ENCODE measurements around the gene CHRNA10.
"Not testable (repeated sequence)": the region's sequence is repeated elsewhere in the genome, so short reads cannot be mapped to it uniquely, and the experiment has no call there.

Gene CHRNA10

DNA sequence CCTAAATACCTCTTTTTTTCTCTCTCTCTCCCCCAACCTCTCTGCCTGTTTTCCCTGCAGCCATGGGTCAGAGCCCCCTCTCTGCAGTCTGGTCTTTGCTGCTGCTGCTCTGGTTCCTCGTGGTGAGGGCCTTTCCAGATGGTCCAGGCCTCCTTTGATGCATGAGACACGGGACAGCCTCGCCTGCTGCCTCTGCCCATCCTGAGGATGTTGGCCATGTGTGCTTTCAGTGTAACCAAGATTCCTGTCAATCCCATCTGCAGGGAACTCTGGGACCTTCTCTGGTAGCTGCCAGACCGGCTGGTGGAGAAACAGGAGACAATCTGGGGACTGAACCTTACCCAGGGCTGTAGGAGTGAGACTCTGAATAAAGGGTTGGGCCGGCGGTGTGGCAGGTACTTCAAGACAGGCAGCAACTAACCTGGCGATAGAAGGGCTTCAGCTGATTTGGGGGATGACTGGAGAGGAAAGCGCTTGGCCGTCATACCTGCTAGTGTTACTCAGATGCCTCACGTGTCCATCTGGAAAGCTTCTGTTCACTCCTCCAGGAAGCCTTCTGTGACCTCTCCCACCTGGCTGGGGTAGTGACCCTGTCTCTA lies 7.1 kb downstream of the CHRNA10 start:
- DNase-seq (ENCODE audit: low spot score): no peak

DNA sequence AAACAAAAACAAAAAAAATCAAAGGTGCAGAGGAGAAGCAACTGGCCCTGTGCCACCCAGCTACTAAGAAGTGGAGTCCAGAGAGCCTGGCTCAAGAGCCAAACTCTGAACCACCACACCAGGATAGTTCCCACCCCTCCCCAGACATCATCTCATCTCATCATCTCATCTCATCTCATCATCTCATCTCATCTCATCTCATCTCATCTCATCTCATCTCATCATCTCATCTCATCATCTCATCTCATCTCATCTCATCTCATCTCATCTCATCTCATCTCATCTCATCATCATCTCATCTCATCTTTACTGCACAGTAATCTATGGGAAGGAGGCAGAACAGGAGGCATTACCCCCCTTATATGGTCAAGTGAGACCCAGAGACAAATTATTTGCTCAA lies 8.3 kb downstream of the CHRNA10 start:
- no peak for DNase-seq (ENCODE audit: low spot score)

DNA sequence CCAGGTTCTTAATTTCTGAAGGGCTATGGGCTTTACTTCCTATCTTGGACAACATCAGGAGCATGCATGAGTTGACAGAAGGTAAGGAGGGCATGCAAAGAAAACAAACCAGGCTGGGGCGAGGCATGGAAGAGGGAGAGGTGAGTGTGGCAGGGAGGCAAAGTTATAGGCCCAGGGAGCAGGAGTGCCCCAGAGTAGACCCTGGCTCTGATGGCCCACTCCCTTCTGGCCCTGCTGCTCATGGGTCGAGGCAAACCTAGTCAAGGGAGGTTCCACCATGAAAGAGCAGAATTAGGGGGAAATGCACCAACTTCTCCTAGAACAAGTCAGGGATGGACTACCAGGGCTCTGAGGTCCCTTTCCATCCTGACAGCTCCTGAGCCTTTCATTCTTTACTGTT lies 10.2 kb downstream of the CHRNA10 start:
- DNase-seq (ENCODE audit: low spot score): no peak

DNA sequence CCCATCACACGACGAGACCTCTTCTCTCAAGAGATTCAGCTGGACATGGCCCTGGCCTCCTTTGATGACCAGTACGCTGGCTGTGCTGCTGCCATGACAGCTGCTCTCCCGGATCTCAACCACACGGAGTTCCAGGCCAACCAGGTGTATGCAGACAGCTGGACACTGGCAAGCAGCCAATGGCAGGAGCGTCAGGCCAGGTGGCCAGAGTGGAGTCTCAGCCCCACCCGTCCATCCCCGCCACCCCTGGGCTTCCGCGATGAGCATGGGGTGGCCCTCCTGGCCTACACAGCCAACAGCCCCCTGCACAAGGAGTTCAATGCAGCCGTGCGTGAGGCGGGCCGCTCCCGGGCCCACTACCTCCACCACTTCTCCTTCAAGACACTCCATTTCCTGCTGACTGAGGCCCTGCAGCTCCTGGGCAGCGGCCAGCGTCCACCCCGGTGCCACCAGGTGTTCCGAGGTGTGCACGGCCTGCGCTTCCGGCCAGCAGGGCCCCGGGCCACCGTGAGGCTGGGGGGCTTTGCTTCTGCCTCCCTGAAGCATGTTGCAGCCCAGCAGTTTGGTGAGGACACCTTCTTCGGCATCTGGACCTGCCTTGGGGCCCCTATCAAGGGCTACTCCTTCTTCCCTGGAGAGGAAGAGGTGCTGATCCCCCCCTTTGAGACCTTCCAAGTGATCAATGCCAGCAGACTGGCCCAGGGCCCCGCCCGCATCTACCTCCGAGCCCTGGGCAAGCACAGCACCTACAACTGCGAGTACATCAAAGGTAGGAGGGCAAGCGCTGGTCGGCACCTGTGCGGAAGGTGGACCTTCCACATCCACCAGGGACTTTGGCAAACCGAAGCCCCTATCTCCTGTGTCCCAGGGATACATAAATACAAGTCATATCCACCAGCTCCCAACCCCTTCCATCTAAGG lies 11.3 kb downstream of the CHRNA10 start:
- no peak for DNase-seq (ENCODE audit: low spot score)

DNA sequence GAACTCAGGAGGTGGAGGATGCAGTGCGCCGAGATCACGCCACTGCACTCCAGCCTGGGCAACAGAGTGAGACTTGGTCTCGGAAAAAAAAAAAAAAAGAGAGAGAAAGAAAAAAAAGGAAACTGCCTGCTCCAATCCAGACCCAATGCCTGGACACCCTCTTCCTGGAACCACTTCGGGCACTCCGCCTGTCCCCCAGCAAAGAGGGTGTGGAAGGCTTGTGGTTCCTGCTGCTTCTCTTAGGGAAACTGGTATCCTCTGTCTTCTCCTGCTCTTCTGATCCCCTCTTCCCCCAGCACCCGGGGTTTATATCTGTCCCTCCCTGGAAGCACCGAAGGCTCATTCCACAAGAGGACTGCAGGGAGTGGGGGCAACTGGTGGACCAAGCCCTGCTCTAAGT lies 12.9 kb downstream of the CHRNA10 start:
- no peak for DNase-seq (ENCODE audit: low spot score)

DNA sequence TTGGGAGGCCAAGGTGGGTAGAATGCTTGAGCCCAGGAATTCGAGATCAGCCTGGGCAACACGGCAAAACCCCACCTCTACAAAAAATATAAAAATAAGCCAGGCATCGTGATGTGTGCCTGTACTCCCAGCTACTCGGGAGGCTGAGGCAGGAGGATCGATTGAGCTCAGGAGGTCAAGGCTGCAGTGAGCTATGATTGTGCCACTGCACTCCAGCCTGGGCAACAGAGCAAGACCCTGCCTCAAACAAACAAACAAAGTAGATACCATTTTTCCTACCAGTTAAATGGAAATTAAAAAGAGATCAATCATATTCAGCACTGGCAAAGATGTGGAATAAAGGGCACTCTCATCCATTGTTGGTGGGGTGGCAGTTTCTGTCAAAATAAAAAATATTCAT lies 13.9 kb downstream of the CHRNA10 start:
- DNase-seq (ENCODE audit: low spot score): not testable (repeated sequence)

DNA sequence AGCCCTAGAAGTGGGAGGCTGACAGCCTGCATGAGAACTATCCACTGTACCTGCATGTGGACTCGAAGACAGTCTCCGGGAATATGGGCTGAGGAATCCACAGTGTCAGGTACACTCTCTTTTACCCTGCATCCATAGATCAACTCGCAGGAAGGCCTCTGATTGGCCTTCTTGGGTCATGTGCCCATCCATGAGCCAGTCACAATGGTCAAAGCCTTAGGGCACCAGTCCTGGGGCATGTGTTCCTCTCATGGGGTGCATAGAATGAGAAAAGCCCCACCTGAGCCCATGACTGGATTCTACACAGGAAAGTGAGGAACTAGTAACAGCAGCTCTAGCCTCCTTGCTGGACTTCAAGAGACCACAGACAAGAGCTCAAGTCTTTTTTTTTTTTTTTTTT lies 15.6 kb downstream of the CHRNA10 start:
- no peak for DNase-seq (ENCODE audit: low spot score)

DNA sequence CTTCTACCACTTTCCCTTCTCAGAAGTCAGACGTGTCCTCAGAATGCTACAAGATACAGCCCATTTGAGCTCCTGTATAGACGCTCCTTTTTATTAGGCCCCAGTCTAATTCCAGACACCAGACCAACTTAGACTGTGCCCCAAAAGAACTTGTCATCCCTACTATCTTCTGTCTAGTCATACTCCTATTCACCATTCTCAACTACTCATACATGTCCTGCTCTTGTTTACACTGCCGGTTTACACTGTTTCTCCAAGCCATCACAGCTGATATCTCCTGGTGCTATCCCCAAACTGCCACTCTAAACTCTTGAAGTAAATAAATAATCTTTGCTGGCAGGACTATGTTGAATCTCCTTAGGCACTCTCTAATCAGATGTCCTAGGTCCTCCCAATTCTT lies 18.7 kb downstream of the CHRNA10 start:
- not testable (repeated sequence) for DNase-seq (ENCODE audit: low spot score)

DNA sequence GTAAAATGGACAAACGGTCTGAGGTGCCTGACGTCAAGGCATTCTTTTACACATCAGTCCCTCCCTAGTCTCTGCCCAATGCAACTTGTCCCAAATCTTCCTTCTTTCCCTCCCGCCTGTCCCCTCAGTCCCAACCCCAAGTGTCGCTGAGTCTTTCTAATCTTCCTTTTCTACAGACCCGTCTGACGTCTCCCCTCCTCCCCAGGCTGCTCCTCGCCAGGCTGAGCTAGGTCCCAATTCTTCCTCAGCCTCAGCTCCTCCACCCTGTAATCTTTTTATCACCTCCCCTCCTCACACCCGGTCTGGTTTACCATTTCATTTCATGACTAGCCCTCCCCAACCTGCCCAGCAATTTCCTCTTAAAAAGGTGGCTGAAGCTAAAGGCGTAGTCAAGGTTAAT lies 21.8 kb downstream of the CHRNA10 start:
- not testable (repeated sequence) for DNase-seq (ENCODE audit: low spot score)

DNA sequence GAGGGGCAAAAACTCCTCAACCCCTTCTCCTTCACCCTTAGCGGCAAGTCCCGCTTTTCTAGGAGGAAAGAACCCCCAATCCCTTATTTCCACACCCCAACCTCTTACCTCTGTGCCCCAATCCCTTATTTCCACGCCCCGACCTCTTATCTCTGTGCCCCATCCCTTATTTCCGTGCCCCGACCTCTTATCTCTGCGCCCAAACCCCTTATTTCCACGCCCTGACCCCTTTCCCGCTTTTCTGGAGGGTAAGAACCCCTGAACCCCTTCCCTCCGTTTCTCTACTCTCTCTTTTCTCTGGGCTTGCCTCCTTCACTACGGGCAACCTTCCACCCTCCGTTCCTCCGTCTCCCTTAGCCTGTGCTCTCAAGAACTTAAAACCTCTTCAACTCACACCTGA lies 22.3 kb downstream of the CHRNA10 start:
- DNase-seq (ENCODE audit: low spot score): not testable (repeated sequence)

DNA sequence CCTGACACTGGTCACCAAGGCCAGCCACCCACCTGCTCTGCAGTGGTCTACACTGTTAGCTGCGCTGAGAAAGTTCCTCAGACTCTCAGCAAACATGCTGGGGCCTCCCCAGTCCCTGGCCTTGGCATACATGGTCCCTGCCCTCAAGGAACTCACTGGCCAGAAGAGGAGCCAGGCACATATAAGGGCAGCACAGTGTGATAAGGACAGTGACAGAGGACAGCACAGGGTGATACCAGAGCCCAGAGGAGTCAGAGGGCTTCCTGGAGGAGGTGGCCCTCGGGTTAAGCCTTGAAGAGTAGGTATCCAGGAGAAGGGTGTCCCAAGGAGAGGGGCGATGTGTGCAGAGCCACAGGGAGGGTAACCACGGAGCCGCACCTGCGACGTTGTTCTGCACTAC lies 25.6 kb downstream of the CHRNA10 start:
- DNase-seq (ENCODE audit: low spot score): no peak

DNA sequence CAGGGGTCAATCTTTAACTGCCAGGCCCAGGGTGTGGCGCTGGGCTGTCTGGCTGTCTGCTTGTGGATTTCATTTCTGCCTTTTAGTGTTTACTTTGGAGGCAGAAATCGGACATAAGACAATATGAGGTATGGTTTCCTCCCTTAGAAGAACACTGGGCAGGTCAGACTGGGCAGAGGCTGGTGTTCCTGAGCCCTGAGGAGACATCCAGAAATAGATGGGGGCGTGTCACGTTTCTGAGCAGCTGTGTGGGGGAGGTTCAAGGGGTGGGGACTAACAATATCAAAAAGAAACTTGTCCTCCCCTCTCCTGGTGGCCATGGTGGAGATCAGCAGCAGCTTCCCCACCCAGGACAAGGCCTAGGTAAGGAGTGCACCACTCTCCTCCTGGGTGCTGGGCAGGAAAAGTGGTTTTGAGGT lies 26.4 kb downstream of the CHRNA10 start, which contains the start of gene ART1:
TSS of gene ART1 (plus strand) at position 312 of the 419 bp plus-strand sequence. CDS start 14,086 bp downstream, outside the sequence.
- no peak for DNase-seq (ENCODE audit: low spot score)

DNA sequence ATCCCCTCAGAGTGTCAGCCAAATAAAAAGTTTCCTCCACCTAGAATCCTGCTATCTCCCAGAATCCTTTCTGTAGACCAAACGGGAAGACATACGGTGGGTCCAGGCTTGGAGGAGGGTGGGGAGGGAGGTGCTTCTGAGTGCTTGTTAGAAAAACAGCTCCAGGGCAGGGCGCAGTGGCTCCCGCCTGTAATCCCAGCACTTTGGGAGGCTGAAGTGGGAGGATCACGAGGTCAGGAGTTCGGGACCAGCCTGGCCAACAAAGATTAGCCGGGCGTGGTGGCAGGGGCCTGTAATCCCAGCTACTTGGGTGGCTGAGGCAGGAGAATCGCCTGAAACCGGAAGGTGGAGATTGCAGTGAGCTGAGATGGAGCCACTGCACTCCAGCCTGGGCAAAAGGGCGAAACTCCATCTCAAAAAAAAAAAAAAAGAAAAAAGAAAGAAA lies 28.1 kb downstream of the CHRNA10 start:
- DNase-seq (ENCODE audit: low spot score): not testable (repeated sequence)

DNA sequence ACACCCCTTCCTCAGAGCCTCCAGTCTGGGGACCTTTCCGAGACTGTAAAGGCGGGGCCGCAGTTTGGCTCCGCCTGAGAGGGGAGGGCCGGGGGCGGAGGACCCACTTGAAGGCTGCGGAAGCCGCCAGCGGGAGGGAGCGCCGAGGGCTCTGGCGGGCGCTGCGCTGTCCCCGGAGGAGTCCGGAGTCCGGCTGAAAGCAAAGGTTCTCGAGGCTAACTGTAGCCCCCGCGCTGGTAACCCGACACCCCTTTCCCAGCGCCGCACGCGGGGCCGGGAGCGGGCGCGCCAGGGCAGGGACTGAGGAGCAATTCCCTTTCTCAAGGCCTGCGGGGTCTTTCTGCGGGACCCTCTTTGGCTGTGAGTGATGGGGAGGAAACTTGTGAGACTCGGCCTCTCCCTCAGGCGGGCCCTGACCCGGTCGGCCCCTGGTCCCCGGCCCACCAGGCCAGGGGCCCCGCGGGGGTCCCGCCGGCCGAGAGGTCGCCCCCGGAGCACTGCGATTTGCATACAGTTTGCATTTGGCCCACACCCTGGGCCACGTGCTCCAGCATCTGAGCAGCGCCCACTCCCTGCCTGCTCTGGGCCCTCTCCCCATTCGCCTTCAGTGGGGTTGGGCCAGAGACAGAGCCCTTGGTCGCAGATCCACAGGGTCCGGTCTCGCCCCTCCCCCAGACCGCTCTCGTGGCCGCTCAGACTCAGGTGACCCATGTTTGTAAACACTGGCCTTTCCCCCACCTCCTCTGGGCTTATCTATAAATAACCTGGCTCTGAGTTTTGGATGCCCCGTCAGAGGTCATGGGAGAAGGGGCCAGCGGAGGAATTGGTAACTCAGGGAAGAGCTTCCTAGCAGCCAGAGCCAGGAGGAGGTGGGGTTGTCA lies 28.9 kb downstream of the CHRNA10 start:
- DNase-seq (ENCODE audit: low spot score): no peak

DNA sequence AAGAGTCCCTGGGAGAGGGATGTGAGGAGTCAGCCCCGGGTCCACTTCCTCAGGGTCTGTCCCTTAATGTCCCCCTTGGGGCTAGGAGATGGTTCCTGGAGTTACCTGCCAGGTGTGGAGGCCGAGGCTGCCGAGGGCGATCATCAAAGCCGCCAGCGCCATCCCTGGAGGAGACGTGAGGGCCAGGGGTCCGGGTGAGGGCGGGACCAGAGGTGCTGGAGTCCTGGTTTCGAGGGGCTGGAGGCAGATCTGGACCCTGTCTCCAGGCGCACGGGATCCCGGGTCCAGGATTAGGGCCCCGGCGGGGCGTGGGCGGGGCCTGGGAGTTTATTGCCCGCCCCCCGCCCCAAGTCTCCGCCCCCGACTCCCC lies 29.5 kb downstream of the CHRNA10 start, which contains the start of gene ART5:
TSS of gene ART5 (minus strand) at position 292 of the 370 bp plus-strand sequence. CDS start at position 162, 130 bp downstream.
- DNase-seq (ENCODE audit: low spot score): no peak

DNA sequence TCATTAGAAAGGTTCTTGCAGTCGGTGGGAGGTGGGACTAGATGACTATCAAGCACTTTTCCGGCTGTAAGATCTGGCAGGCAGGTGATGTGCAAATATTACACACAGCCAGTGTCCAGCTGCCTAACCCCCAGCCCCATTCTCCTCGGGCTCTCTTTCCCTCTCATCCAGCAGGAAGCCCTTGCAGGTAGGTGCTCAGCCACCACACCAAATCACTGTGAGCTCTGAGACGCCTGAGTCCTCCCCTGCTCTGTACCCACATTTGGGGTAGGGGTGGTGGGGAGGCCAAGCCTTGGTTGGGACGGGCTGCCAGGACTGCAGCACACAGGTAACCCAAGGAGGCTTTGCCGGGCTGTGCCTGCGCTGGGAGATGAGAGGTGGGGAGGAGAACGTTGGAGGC lies 30.0 kb downstream of the CHRNA10 start:
- DNase-seq (ENCODE audit: low spot score): no peak

DNA sequence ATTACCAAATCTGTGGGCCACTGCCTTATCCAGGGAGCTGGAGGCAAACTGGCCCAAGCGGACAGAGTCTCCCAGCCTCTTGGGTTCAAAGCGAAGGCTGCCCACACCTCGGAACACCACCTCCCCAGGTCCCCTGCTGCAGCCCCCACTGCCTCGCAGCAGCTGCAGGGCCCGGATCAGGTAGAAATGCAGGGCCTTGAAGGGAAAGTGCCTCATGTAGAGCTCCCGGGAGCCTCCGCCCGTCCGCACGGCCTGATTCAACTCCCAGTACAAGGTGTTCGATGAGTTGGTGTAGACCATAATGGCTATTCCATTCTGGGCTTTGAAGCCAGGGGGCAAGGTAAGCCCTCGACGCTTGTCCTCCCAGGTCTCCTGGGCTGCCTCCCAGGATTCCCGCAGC lies 31.3 kb downstream of the CHRNA10 start:
- no peak for DNase-seq (ENCODE audit: low spot score)

DNA sequence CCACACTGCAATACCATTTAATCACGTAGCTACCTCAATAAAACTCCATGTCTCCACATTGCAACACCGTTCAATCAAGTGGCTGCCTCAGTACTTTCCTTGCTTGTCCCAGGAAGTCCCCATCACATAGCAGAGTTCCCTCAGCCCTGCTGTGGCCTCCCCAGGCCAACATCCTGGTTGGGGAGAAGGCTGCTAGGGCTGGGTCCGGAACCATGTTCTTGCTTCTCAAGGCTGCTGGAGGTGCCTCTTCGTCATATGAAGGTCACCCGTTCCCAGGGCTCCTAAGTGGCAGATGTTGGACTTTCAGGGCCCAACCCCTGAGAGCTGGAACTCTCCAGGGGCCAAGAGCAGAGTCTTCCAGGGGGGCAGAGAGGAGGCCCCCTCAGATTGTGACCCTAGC lies 32.7 kb downstream of the CHRNA10 start:
- DNase-seq (ENCODE audit: low spot score): no peak

DNA sequence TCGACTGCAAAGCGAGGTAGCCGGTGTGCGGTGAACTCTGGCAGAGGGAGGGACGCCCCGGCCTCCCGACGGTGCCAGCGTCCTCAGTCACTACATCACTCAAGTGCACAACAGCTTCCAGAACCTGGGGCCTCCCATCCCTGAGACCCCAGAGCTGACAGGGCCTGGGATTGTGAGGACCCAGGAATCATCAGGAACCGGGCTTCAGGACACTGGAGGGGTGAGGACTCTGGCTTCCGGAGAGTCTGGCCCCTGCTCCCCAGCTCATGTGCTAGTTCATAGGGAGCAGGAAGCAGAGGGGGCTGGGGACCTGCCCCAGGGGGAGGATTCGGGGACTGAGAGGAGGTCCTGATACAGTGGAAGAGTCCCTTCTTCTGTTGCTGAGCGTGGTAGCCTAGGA lies 34.0 kb downstream of the CHRNA10 start:
- DNase-seq (ENCODE audit: low spot score): no peak

DNA sequence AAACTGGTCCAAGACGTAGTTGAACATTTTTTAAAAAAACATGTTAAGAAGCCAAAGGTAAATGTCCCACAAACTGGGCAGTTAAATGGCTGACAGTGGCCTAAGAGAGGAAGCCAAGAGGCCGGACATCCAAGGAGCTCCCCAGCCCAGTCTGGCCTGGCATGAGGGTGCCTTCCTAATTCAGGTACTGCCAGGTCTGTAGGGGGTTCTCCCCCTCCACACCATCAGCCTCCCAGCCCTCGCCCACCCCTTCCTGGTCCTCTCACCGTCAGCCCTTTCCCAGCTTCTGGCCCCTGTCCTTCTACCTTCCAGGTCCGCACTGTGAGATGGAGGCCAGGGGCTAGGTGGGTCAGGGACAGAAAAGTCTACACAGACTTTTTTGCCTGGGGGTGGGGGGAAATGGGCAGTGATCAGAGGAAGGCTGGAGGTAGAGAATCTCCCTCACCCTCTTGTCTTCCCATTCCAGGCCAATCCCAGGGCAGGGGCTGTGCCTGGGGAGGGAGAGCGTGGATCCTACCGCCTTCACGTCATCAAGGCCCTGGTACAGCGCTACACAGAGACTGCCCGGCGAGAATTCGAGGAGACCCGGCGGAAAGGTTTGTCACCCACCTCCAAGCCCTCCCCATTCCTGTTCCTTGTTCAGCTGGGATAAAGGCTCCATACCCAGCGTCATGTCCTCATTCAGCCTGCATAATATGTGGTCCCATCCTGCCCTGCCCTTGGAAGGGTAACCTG lies 35.4 kb downstream of the CHRNA10 start:
- no peak for DNase-seq (ENCODE audit: low spot score)

DNA sequence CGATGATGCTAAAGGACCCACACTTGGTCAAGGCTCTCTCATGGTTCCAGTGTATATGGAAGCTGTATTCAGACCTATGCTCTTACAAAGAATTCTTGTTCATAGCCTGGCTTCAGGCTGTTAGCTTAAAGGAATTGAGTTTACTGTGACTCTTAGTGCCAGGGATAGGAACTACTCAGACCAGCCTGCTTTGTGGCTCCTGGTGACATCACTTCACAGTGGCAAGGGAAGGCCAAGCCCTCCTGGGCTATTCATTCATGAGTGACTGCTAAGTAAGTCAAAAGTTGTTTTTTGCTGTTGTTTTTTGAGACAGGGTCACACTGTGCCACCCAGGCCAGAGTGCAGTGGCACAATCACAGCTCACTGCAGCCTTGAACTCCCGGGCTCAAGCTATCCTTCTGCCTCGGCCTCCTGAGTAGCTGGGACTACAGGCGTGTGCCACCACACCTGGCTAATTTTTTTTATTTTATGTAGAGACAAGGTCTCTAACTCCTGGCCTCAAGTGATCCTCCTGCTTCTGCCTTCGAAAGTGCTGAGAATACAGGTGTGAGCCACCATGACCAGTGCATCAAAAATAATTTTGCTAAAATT lies 39.0 kb downstream of the CHRNA10 start:
- DNase-seq (ENCODE audit: low spot score): no peak

All from hematopoietic multipotent progenitor cell treated with erythropoietin and hydrocortisone succinate and interleukin-3 and kit ligand, for 15 days (in vitro differentiated cells).